K562 (cell line): ENCODE results near the gene SPATC1L. TPM values are rescaled to one million over a fixed set of nuclear protein-coding genes. Genes with fewer than 3 reads are reported as not detected.

Experiments
- CTBP1 ChIP-seq: fragments of 450-650 bp; IDR thresholded peaks from 2 replicates; pipeline ENCODE4 v1.6.1; 2016; ENCODE audit warnings: borderline replicate concordance
- HIVEP1 ChIP-seq: fragments of 250-450 bp; sonication (Bioruptor Pico); IDR thresholded peaks from 2 replicates; pipeline ENCODE4 v1.4.0; 2020; ENCODE audit warnings: mild to moderate bottlenecking
- MTA3 ChIP-seq: fragments of 450-650 bp; formaldehyde crosslinking; IDR thresholded peaks from 2 replicates; pipeline ENCODE4 v1.6.1; 2017; ENCODE audit warnings: mild to moderate bottlenecking, borderline replicate concordance
- POLR2G ChIP-seq: fragments of 200-400 bp; formaldehyde crosslinking; IDR thresholded peaks from 2 replicates; pipeline ENCODE4 v1.6.1; 2017; ENCODE audit warnings: low read depth, mild to moderate bottlenecking, antibody characterized with exemption, low read length, moderate library complexity
- SNRNP70 ChIP-seq: fragments of 200-400 bp; formaldehyde crosslinking; optimal IDR thresholded peaks from 2 replicates; pipeline ENCODE3; 2017; ENCODE audit warnings: low read depth, low read length
- TGIF2 ChIP-seq: sonication (generic); formaldehyde crosslinking; IDR thresholded peaks from 2 replicates; pipeline ENCODE4 v1.8.1; 2022; ENCODE audit warnings: mild to moderate bottlenecking, missing genetic modification reagents, moderate library complexity
- UBTF ChIP-seq, 2 experiments: IDR thresholded peaks; 2 replicates each; pipeline ENCODE4 v1.6.1; 2012; ENCODE audit warnings: improper control_type of control experiment in 2 of 2, low read depth in 2 of 2, low read length in 2 of 2, borderline replicate concordance in 1 of 2
- ZNF41 ChIP-seq: fragments of 250-450 bp; sonication (Bioruptor Pico); conservative IDR thresholded peaks from 2 replicates; pipeline ENCODE4 v1.4.0; 2020; ENCODE audit warnings: mild to moderate bottlenecking
- polyA plus RNA-seq, 8 experiments: library from polyadenylated mRNA; depleted of rRNA in 4 of 8; stranded (reverse) in 5 of 8; unstranded in 3 of 8; fragments of >200 nt; fragmentation: Nextera tagmentation in 2 of 8; fragmentation: Illumina TruSeq in 1 of 8; extraction: Ambion mirVana in 2 of 8; extraction: Trizol in 1 of 8; gene quantifications; 2 replicates each; pipeline versions ENCODE4 v1.2.1 to v1.2.3, GENCODE V29; 2011 to 2014; ENCODE audit warnings: inconsistent platforms in 1 of 8, missing spikeins in 1 of 8
- total RNA-seq, 7 experiments: library from RNA; depleted of rRNA in 6 of 7; stranded (reverse); fragments of >200 nt in 6 of 7; fragmentation: Illumina TruSeq in 2 of 7; extraction: Trizol in 2 of 7; gene quantifications; 2 replicates each; pipeline versions ENCODE4 v1.2.1 to v1.2.3, GENCODE V29; 2011 to 2021; ENCODE audit warnings: low replicate concordance in 1 of 7
- TF ChIP-seq, protein P1 (sequence below): fragments of 450-650 bp; IDR thresholded peaks from 2 replicates; pipeline ENCODE4 v1.6.1; 2016; ENCODE audit warnings: mild to moderate bottlenecking, moderate library complexity
- TF ChIP-seq, protein P2 (sequence below), 2 experiments: fragments of 450-650 bp in 1 of 2; sonication (generic) in 1 of 2; formaldehyde crosslinking in 1 of 2; IDR thresholded peaks in 1 of 2; conservative IDR thresholded peaks in 1 of 2; 2 replicates each; pipeline versions ENCODE4 v1.6.1 to v1.8.1; 2016 to 2023; ENCODE audit warnings: mild to moderate bottlenecking in 2 of 2, moderate library complexity in 2 of 2, inconsistent platforms in 1 of 2, missing genetic modification reagents in 1 of 2

SPATC1L gene
- total and polyA plus RNA-seq, 9 of the 15 experiments (the other 6 are each of a cell fraction or from before 2014, with no cell fraction given), result 0.14 to 121 (median 34.0) TPM; not detected in 1

GRCh38 chr21:46182548-46183336 is 1.5 kb downstream of the SPATC1L start (continued):
- TF ChIP-seq, protein P1, sequence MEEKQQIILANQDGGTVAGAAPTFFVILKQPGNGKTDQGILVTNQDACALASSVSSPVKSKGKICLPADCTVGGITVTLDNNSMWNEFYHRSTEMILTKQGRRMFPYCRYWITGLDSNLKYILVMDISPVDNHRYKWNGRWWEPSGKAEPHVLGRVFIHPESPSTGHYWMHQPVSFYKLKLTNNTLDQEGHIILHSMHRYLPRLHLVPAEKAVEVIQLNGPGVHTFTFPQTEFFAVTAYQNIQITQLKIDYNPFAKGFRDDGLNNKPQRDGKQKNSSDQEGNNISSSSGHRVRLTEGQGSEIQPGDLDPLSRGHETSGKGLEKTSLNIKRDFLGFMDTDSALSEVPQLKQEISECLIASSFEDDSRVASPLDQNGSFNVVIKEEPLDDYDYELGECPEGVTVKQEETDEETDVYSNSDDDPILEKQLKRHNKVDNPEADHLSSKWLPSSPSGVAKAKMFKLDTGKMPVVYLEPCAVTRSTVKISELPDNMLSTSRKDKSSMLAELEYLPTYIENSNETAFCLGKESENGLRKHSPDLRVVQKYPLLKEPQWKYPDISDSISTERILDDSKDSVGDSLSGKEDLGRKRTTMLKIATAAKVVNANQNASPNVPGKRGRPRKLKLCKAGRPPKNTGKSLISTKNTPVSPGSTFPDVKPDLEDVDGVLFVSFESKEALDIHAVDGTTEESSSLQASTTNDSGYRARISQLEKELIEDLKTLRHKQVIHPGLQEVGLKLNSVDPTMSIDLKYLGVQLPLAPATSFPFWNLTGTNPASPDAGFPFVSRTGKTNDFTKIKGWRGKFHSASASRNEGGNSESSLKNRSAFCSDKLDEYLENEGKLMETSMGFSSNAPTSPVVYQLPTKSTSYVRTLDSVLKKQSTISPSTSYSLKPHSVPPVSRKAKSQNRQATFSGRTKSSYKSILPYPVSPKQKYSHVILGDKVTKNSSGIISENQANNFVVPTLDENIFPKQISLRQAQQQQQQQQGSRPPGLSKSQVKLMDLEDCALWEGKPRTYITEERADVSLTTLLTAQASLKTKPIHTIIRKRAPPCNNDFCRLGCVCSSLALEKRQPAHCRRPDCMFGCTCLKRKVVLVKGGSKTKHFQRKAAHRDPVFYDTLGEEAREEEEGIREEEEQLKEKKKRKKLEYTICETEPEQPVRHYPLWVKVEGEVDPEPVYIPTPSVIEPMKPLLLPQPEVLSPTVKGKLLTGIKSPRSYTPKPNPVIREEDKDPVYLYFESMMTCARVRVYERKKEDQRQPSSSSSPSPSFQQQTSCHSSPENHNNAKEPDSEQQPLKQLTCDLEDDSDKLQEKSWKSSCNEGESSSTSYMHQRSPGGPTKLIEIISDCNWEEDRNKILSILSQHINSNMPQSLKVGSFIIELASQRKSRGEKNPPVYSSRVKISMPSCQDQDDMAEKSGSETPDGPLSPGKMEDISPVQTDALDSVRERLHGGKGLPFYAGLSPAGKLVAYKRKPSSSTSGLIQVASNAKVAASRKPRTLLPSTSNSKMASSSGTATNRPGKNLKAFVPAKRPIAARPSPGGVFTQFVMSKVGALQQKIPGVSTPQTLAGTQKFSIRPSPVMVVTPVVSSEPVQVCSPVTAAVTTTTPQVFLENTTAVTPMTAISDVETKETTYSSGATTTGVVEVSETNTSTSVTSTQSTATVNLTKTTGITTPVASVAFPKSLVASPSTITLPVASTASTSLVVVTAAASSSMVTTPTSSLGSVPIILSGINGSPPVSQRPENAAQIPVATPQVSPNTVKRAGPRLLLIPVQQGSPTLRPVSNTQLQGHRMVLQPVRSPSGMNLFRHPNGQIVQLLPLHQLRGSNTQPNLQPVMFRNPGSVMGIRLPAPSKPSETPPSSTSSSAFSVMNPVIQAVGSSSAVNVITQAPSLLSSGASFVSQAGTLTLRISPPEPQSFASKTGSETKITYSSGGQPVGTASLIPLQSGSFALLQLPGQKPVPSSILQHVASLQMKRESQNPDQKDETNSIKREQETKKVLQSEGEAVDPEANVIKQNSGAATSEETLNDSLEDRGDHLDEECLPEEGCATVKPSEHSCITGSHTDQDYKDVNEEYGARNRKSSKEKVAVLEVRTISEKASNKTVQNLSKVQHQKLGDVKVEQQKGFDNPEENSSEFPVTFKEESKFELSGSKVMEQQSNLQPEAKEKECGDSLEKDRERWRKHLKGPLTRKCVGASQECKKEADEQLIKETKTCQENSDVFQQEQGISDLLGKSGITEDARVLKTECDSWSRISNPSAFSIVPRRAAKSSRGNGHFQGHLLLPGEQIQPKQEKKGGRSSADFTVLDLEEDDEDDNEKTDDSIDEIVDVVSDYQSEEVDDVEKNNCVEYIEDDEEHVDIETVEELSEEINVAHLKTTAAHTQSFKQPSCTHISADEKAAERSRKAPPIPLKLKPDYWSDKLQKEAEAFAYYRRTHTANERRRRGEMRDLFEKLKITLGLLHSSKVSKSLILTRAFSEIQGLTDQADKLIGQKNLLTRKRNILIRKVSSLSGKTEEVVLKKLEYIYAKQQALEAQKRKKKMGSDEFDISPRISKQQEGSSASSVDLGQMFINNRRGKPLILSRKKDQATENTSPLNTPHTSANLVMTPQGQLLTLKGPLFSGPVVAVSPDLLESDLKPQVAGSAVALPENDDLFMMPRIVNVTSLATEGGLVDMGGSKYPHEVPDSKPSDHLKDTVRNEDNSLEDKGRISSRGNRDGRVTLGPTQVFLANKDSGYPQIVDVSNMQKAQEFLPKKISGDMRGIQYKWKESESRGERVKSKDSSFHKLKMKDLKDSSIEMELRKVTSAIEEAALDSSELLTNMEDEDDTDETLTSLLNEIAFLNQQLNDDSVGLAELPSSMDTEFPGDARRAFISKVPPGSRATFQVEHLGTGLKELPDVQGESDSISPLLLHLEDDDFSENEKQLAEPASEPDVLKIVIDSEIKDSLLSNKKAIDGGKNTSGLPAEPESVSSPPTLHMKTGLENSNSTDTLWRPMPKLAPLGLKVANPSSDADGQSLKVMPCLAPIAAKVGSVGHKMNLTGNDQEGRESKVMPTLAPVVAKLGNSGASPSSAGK, result no peak
- TF ChIP-seq HIVEP1 (CRISPR knock-in tag) (no peak), CTBP1 (peak; percentile 38; the same call in 1 of the 2 replicates), POLR2G (0 out of 2 replicates have a peak, but pooled peaks have one; percentile 16), MTA3 (0 out of 2 replicates have a peak, but pooled peaks have one; percentile 32), UBTF (IDR thresholded peaks at IDR 0.05; ENCODE audit: borderline replicate concordance in 1 of 2, low read depth in 2 of 2, low read length in 2 of 2) (no peak), TGIF2 (CRISPR knock-in tag) (no peak), ZNF41 (no peak), SNRNP70 (no peak)
- TF ChIP-seq, protein P2, sequence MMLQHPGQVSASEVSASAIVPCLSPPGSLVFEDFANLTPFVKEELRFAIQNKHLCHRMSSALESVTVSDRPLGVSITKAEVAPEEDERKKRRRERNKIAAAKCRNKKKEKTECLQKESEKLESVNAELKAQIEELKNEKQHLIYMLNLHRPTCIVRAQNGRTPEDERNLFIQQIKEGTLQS (IDR thresholded peaks at IDR 0.05), result peak; percentile 8; the same call in 1 of the 2 replicates
- TF ChIP-seq, protein P2 (CRISPR knock-in tag; conservative IDR thresholded peaks at IDR 0.05), result no peak
